Gastrocnemius medialis (tissue), 4 donors: ENCODE data around the gene ADGRF3.

Experiments
- POLR2A ChIP-seq, 2 donors: fragments of 450-650 bp; IDR thresholded peaks; one replicate each; pipeline ENCODE4 v1.6.1; 2017; ENCODE audit warnings: antibody characterized with exemption in 2 of 2, mild to moderate bottlenecking in 2 of 2, moderate library complexity in 2 of 2
- TF ChIP-seq, protein P1 (sequence below), 5 experiments: fragments of 450-650 bp in 3 of 5; fragments of 200-600 bp in 2 of 5; sonication (generic) in 2 of 5; IDR thresholded peaks in 4 of 5; conservative IDR thresholded peaks in 1 of 5; 1 replicate in 4 of 5; 2 replicates in 1 of 5; pipeline ENCODE4 v1.5.1; 2016 to 2019; ENCODE audit warnings: antibody characterized with exemption in 5 of 5, mild to moderate bottlenecking in 3 of 5, moderate library complexity in 3 of 5

DNA sequence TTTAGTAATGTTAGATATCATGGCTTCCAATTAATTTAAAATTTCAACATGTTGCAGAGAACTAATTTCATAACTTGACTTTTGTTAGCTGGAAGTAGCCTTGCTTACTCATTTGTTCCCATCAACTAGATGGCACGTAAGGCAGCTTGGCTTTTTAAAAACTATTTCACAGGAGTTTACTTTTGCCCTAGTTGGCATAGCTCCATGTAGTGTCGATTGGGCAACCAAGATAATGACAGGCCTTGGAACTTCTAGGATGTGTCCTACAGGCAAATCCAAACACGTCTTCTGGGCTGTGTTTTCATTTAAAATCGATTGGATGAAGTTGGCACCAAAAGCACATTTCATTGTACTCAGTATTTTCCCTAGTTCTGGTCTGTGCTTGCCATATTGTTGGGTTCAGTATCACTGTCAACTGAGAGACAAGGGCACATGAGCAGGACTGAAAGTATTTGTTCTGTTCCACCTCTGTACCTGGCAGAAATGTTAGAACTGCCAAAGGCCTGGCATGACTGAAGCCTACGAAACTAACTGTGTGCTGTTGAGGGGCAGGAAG, 72.5 kb downstream of the ADGRF3 start:
- TF ChIP-seq, protein P1, sequence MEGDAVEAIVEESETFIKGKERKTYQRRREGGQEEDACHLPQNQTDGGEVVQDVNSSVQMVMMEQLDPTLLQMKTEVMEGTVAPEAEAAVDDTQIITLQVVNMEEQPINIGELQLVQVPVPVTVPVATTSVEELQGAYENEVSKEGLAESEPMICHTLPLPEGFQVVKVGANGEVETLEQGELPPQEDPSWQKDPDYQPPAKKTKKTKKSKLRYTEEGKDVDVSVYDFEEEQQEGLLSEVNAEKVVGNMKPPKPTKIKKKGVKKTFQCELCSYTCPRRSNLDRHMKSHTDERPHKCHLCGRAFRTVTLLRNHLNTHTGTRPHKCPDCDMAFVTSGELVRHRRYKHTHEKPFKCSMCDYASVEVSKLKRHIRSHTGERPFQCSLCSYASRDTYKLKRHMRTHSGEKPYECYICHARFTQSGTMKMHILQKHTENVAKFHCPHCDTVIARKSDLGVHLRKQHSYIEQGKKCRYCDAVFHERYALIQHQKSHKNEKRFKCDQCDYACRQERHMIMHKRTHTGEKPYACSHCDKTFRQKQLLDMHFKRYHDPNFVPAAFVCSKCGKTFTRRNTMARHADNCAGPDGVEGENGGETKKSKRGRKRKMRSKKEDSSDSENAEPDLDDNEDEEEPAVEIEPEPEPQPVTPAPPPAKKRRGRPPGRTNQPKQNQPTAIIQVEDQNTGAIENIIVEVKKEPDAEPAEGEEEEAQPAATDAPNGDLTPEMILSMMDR (IDR thresholded peaks at IDR 0.05 in 4 of 5, conservative IDR thresholded peaks at IDR 0.05 in 1 of 5) = no peak
- no peak for TF ChIP-seq POLR2A (IDR thresholded peaks at IDR 0.05)
